ENCODE data around the gene GSTO2.

The GSTO2 gene

GRCh38 chr10:104331208-104331838, 62.3 kb downstream of the GSTO2 start:
- FAIRE-seq (no peak), DNase-seq (ENCODE audit: insufficient read length, low spot score) (no peak)
- no peak for TF ChIP-seq CTCF (IDR thresholded peaks at IDR 0.05; ENCODE audit: insufficient read depth, missing control alignments)

GRCh38 chr10:104332243-104333031, 63.5 kb downstream of the GSTO2 start:
- DNase-seq (ENCODE audit: insufficient read length, low spot score) (no peak), FAIRE-seq (no peak)
- TF ChIP-seq CTCF (IDR thresholded peaks at IDR 0.05; ENCODE audit: insufficient read depth, missing control alignments): no peak

GRCh38 chr10:104333032-104333727, 64.2 kb downstream of the GSTO2 start:
- DNase-seq (ENCODE audit: insufficient read length, low spot score): no peak

GRCh38 chr10:104333728-104334373, 64.9 kb downstream of the GSTO2 start:
- no peak for FAIRE-seq
- no peak for DNase-seq (ENCODE audit: insufficient read length, low spot score)
- TF ChIP-seq CTCF (IDR thresholded peaks at IDR 0.05; ENCODE audit: insufficient read depth, missing control alignments): no peak

More at GRCh38 chr10:104333032-104333727, 64.2 kb downstream of the GSTO2 start:
- TF ChIP-seq CTCF (IDR thresholded peaks at IDR 0.05; ENCODE audit: insufficient read depth, missing control alignments): no peak
- no peak for FAIRE-seq

GRCh38 chr10:104334561-104334960, 65.6 kb downstream of the GSTO2 start:
- FAIRE-seq (no peak), DNase-seq (ENCODE audit: insufficient read length, low spot score) (no peak)
- no peak for TF ChIP-seq CTCF (IDR thresholded peaks at IDR 0.05; ENCODE audit: insufficient read depth, missing control alignments)

GRCh38 chr10:104334965-104335650, 66.1 kb downstream of the GSTO2 start:
- no peak for TF ChIP-seq CTCF (IDR thresholded peaks at IDR 0.05; ENCODE audit: insufficient read depth, missing control alignments)
- DNase-seq (ENCODE audit: insufficient read length, low spot score): no peak
- FAIRE-seq: no peak

Measured in D721Med (cell line).